Activated naive CD8-positive, alpha-beta T cell treated with anti-CD3 and anti-CD28 coated beads, Interleukin-2, amount 50 U/mL, for 24 hours (primary cell): ENCODE data around the gene CENPN.

ENCODE experiments used
- ATAC-seq: fragments of 150-1000 bp; cut with Tn5 transposase; one replicate; pipeline ENCODE4 v1.10.0; 2021
- DNase-seq: peaks from one replicate; pipeline ENCODE4 v3.0.0; 2021
- H3K27ac Mint-ChIP-seq: one replicate; pipeline ENCODE4 v1.8.0; 2021; ENCODE audit warnings: mild to moderate bottlenecking, mixed read lengths
- H3K27me3 Mint-ChIP-seq: one replicate; pipeline ENCODE4 v1.8.0; 2021; ENCODE audit warnings: mixed read lengths
- H3K36me3 Mint-ChIP-seq: one replicate; pipeline ENCODE4 v1.8.0; 2021; ENCODE audit warnings: low read depth, mixed read lengths
- H3K4me1 Mint-ChIP-seq: one replicate; pipeline ENCODE4 v1.8.0; 2021; ENCODE audit warnings: mixed read lengths
- H3K4me3 Mint-ChIP-seq: one replicate; pipeline ENCODE4 v1.8.0; 2021; ENCODE audit warnings: mild to moderate bottlenecking, moderate library complexity, mixed read lengths
- H3K9me3 Mint-ChIP-seq: one replicate; pipeline ENCODE4 v1.8.0; 2021; ENCODE audit warnings: mixed read lengths

The CENPN gene, protein sequence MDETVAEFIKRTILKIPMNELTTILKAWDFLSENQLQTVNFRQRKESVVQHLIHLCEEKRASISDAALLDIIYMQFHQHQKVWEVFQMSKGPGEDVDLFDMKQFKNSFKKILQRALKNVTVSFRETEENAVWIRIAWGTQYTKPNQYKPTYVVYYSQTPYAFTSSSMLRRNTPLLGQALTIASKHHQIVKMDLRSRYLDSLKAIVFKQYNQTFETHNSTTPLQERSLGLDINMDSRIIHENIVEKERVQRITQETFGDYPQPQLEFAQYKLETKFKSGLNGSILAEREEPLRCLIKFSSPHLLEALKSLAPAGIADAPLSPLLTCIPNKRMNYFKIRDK

DNA sequence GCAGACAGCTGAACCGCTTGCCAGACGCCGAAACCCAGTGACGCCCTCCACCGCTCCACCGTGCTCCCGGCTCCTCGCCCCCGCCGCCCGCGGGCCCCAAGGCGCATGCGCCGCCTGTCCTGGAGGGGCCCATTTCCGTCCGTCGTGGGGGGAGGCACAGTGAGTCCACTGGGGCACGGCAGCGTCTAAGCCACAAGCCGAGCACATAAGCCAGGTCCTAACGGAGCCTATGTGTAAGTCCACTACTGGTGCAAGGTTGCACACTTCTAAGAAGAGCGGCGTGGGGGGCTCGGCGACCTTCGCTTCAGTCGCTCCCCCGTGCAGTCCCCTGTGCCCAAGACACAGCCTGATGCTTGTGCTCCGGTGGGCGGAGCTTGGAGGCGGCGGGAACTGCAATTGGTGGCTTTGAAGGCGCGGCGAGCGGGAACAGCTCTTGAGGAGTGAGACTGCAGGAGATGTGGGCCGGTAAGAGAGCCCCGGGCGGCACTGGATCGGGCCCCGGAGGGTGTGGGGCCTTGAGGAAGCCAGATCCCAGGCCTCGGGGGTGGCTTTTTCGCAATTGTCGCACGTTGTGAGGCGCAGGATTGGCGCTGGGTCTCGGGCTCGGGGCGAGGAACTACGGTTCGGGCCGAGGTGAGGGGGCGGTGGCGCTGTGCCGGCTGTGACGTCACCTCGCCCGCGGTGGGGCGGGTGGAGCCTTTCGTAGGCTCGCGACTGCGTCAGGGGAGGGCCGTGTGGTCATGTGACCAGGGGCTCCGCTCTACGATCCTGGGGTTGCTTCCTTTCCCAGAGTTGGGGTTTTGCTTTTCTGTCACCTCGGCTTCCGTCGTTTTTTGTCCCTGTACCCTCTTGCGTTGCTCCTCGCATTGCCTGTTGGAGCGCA lies at the start of gene CENPN, which contains the start of gene CMC2:
TSS of gene CENPN (plus strand) at position 402 of the 883 bp plus-strand sequence. CDS start 4,726 bp downstream, outside the sequence.
TSS of gene CMC2 (minus strand) at position 73 of the 883 bp plus-strand sequence. CDS start 9,491 bp downstream, outside the sequence.
- Mint-ChIP-seq H3K4me1 (peaks cover 59% of the 10 kb centered on the region), H3K36me3 (peaks cover 29% of the 10 kb centered on the region), H3K4me3 (peak within 1 kb of the TSS; percentile 98), H3K9me3 (no peaks in the 10 kb centered on the region), H3K27ac (peak within 1 kb of the TSS; percentile 100), H3K27me3 (peaks cover 7% of the 10 kb centered on the region)
- DNase-seq (peak; percentile 94), ATAC-seq (peak; percentile 84)

DNA sequence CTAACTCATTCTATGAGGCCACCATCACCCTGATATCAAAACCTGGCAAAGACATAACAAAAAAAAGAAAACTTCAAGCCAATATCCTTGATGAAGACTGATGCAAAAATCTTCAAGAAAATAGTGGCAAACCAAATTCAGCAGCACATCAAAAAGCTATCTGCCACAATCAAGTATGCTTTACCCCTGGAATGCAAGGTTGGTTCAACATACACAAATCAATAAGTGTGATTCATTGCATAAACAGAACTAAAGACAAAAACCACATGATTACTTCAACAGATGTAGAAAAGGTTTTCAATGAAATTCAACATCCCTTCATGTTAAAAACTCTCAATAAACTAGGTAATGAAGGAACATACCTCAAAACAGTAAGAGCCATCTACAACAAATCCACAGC lies 48.7 kb upstream of the CENPN start:
- H3K27me3 Mint-ChIP-seq, result no peaks in the 10 kb centered on the region
- peaks cover 21% of the 10 kb centered on the region for H3K36me3 Mint-ChIP-seq
- H3K4me1 Mint-ChIP-seq, result no peaks in the 10 kb centered on the region
- peaks cover 48% of the 10 kb centered on the region for H3K9me3 Mint-ChIP-seq
- no peak overlapping the region for H3K27ac Mint-ChIP-seq
- ATAC-seq (no peak), DNase-seq (no peak)
- no peak overlapping the region for H3K4me3 Mint-ChIP-seq

DNA sequence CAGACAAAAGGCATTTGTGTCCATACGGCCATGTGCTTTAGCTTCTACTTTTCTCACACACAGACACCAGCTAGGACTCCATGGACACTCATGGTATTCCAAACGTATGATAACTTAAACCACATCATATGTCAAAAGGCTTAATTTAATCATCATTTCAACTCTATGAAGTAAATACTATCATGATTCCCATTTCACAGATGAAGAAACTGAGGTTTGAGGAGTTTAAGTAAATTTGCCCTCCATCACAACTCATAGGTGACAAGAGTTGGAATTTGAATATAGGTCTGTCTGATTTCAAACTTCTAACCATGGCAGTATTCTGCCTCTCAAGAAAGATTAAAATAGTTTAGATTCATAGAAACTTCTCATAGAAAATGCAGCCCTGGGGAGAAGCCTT lies 44.1 kb upstream of the CENPN start:
- H3K4me1 Mint-ChIP-seq, result peaks cover 2% of the 10 kb centered on the region

DNA sequence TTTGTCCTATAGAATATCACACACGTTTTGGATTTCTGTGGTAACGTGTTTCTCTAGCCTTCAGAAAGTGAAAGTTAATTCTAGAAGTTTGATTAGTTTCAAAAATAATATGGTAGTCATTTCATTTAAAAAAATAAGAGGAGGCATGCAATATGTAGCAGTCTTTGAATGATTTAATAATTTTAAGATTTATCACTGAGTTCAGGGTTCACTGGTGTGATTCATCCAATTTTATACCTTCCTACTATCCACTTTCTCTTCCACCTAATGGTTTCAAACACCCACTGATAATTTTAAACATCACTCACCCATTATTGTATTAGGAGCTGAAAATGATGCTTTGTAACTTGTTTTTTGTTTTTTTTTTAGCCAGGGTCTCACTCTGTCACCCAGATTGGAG lies 42.7 kb upstream of the CENPN start:
- Mint-ChIP-seq H3K27me3 (no peaks in the 10 kb centered on the region), H3K36me3 (peaks cover 8% of the 10 kb centered on the region), H3K9me3 (peaks cover 15% of the 10 kb centered on the region), H3K4me1 (peaks cover 2% of the 10 kb centered on the region), H3K4me3 (no peak overlapping the region), H3K27ac (no peak overlapping the region)
- DNase-seq, result no peak
- no peak for ATAC-seq

More for the DNA sequence above, 44.1 kb upstream of the CENPN start:
- H3K36me3 Mint-ChIP-seq, result peaks cover 9% of the 10 kb centered on the region
- ATAC-seq, result no peak
- peaks cover 29% of the 10 kb centered on the region for H3K9me3 Mint-ChIP-seq
- no peak for DNase-seq
- no peak overlapping the region for H3K4me3 Mint-ChIP-seq
- H3K27me3 Mint-ChIP-seq, result no peaks in the 10 kb centered on the region
- H3K27ac Mint-ChIP-seq, result no peak overlapping the region

DNA sequence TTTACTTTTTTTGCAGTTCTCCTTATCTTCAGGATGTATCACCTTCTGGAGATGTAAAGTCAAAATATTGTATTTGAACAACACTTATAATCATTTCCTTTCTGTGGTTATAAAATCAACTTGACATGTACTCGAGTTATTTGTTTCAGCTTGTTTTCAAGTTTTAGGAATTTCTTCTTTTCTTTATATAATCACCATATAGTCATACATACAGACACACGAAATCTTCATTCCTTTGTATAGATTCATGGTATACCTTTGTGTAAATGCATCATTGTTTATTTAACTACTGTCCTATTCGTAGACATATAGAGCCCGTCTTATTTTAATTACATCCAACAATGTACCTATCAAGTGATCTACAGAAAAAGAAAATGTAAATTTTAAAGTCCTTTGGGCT lies 40.4 kb upstream of the CENPN start:
- Mint-ChIP-seq H3K27me3 (no peaks in the 10 kb centered on the region), H3K4me3 (no peak overlapping the region), H3K36me3 (peaks cover 14% of the 10 kb centered on the region), H3K4me1 (peaks cover 2% of the 10 kb centered on the region), H3K27ac (no peak overlapping the region), H3K9me3 (no peaks in the 10 kb centered on the region)
- no peak for DNase-seq
- no peak for ATAC-seq

DNA sequence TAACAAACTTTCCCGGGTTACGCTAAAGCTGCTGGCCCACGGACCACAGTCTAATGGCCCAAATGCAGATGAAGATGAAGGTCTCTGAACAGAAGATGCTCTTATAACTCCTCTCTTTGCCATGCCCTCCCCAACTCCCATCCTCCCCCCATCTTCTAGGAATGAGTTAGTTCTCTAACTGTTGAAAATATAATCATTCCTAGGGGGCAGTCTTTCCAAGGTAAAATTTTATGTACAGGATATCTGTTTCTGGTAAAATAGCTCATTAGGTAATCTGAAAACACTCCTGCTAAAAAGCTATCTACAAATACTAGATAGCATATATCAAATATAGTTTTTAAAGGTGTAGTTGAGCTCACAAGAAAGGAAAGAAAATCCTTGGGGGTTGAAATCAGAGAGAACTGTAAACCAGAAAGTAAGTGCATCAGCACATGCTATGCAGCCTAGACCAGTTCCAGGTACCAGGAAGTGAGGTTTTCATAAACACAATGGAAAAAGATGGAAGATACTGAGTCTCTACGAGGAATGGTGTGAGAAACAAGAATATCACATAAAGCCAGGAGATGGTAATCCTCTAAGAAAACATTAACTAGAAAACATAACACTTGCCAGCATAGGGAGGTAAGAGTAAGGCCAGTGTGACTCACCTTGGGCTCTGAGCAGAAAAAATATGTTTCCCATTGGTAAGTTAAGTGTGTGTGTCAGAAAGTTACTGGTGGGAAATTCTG lies 38.5 kb upstream of the CENPN start:
- no peak for ATAC-seq
- Mint-ChIP-seq H3K4me1 (peaks cover 2% of the 10 kb centered on the region), H3K27ac (no peak overlapping the region), H3K36me3 (peaks cover 14% of the 10 kb centered on the region), H3K4me3 (no peak overlapping the region), H3K9me3 (no peaks in the 10 kb centered on the region), H3K27me3 (no peaks in the 10 kb centered on the region)
- DNase-seq, result no peak

DNA sequence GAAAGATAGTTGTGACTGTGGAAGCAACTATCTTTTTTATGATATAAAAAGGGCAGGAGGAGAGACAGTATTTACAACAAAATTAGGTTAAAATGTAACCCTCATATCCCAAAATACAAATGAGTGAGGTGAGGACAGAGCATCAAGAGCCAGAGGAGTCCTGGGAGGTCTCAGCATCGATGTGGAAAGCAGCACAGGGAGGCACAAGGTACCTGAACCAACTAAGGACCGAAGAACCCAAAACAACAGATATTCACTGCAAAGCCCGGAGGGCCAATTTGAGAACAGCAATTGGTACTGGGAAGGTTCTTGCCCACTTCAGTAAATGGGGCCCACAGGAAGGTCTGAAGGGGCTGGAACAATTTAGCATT lies 37.9 kb upstream of the CENPN start:
- ATAC-seq (no peak), DNase-seq (no peak)
- no peak overlapping the region for H3K4me3 Mint-ChIP-seq
- peaks cover 2% of the 10 kb centered on the region for H3K4me1 Mint-ChIP-seq
- no peak overlapping the region for H3K27ac Mint-ChIP-seq
- peaks cover 16% of the 10 kb centered on the region for H3K36me3 Mint-ChIP-seq
- H3K9me3 Mint-ChIP-seq, result no peaks in the 10 kb centered on the region
- H3K27me3 Mint-ChIP-seq, result no peaks in the 10 kb centered on the region

DNA sequence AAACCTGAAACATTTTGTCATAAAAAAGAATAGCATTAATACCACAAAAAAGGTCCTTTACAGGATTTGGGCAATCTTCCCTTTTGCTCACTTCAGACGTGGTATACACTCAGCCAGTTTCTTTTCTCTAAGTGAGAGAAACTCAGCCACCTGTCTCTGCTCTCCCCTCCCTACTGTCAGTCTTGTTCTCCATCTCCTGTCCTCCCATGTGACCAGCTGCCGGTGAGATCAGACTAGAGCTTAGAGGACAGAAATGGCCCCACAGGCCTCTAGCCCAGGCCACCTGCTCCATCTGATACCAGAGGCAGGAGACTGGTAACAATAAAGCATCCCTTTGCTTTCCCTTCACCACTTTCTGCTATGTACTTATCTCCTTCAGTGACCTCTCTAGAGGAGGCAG lies 35.2 kb upstream of the CENPN start:
- Mint-ChIP-seq H3K27ac (peak overlapping the region; percentile 25), H3K9me3 (no peaks in the 10 kb centered on the region), H3K4me3 (no peak overlapping the region), H3K4me1 (no peaks in the 10 kb centered on the region), H3K36me3 (peaks cover 27% of the 10 kb centered on the region), H3K27me3 (no peaks in the 10 kb centered on the region)
- no peak for ATAC-seq
- DNase-seq, result no peak

DNA sequence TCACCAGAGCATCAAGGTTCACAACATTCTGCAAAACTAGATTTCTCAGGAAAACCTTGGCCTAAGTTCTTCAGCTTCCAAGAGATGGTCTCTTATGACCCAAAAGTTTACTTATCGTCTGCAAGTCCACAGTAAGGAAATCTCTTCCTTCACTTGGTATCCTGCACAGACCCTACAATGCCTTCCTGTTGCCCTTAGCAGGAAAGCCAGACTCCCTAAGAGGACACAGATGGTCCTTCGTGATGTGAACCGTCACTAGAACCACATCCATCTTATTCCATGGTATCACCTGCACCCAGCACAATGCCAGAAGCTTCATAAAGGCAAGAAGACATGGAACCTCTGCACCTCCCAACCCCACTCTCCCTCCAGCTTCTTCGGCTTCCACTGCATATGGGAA lies 34.4 kb upstream of the CENPN start:
- ATAC-seq, result no peak
- H3K9me3 Mint-ChIP-seq, result no peaks in the 10 kb centered on the region
- H3K36me3 Mint-ChIP-seq, result peaks cover 27% of the 10 kb centered on the region
- H3K27ac Mint-ChIP-seq, result no peak overlapping the region
- DNase-seq, result no peak
- H3K4me3 Mint-ChIP-seq, result no peak overlapping the region
- no peaks in the 10 kb centered on the region for H3K27me3 Mint-ChIP-seq
- no peaks in the 10 kb centered on the region for H3K4me1 Mint-ChIP-seq

DNA sequence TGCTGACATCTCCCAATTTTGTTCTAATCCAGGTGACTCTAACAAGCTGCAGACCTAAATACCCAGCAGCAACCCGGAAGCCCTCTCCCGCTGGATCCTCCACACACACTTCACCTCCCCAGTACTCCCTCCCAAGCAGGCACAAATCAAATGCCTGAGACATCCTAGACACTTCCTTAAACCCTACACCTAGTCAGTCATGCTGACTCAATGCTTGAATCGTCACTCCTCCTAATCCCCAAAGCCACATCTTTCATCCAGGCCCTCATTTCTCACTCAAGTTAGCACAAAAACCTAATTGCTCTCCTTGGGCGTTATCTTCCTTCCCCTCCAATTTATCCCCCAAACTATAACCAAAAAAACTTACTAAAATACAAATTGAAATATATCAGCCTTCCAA lies 33.0 kb upstream of the CENPN start:
- no peak overlapping the region for H3K27ac Mint-ChIP-seq
- peaks cover 26% of the 10 kb centered on the region for H3K36me3 Mint-ChIP-seq
- H3K4me3 Mint-ChIP-seq, result no peak overlapping the region
- DNase-seq (no peak), ATAC-seq (no peak)
- no peaks in the 10 kb centered on the region for H3K27me3 Mint-ChIP-seq
- H3K4me1 Mint-ChIP-seq, result no peaks in the 10 kb centered on the region
- no peaks in the 10 kb centered on the region for H3K9me3 Mint-ChIP-seq

DNA sequence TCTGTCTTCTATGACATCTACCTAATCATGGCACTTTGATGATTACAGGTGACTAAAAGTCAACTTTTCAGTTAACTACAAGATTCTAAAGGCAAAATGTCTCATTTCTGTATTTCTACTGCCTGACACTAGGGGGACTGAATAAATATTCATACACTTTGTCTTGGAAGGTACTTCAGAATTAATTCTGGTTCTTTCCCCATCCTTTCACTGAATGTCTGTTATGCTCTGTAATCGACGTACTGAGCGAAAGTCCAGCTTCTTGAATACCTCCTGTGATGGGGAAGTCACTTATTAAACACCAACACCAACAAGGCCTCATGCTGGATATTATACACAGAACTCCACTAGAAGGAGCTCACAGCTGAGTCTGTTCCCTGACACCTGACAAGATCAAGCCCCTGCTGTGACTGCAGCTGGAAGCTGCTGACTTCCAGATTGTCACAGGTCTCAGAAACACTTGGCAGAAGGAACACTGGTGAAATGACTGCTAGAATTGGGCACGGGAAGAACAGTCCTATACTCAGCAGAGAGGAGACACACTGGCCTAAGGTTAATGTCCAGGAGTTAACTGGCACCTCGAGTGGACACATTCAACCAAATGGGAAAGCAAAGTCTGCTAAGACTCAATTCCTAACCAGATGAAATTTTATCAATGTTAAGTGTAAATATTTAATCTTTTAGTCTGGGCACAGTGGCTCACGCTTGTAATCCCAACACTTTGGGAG lies 32.2 kb upstream of the CENPN start:
- no peaks in the 10 kb centered on the region for H3K4me1 Mint-ChIP-seq
- H3K9me3 Mint-ChIP-seq, result no peaks in the 10 kb centered on the region
- H3K27ac Mint-ChIP-seq, result no peak overlapping the region
- no peak for DNase-seq
- H3K36me3 Mint-ChIP-seq, result peaks cover 22% of the 10 kb centered on the region
- no peaks in the 10 kb centered on the region for H3K27me3 Mint-ChIP-seq
- no peak overlapping the region for H3K4me3 Mint-ChIP-seq
- ATAC-seq, result no peak

DNA sequence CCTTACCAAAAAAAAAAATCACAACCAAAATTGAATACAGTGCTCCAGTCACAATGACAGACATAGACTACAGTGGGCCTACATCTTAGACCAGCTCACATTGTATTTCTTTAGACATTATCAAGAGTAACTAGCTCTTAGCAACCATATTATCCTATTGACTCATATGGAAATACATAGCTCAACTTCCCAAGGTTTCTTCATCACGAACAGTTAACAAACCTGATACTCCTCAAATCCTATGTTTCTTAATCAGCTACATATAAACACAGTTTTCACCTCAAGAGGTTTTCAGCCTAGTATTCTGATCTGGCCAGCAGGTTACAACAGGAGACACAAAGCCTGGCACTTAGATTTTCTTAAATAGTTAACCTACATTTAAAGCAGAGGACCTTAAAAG lies 30.1 kb upstream of the CENPN start:
- no peak overlapping the region for H3K27ac Mint-ChIP-seq
- no peak overlapping the region for H3K4me3 Mint-ChIP-seq
- H3K27me3 Mint-ChIP-seq, result no peaks in the 10 kb centered on the region
- ATAC-seq (no peak), DNase-seq (no peak)
- H3K36me3 Mint-ChIP-seq, result peaks cover 30% of the 10 kb centered on the region
- H3K4me1 Mint-ChIP-seq, result peaks cover 2% of the 10 kb centered on the region
- no peaks in the 10 kb centered on the region for H3K9me3 Mint-ChIP-seq

DNA sequence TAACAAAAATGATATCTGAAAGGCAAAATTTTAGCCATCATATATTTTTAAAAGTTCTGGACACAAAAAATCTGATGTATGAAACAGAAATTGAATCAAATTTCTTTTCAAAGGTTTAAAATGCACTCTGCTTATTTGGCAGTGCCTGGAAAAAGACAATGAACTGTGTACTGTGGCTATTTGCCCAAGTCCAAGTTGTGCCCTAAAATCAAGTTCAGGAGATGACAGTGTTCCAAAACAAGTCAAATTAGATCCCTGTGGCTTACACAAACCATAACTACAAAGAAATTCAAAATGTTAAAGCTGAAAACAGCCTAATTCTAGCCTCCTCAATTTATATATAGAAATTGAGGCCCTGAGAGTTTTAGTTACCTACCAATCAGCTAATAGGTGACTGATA lies 25.9 kb upstream of the CENPN start:
- H3K36me3 Mint-ChIP-seq, result peaks cover 25% of the 10 kb centered on the region
- no peak overlapping the region for H3K4me3 Mint-ChIP-seq
- no peak overlapping the region for H3K27ac Mint-ChIP-seq
- no peak for ATAC-seq
- DNase-seq, result no peak
- peaks cover 2% of the 10 kb centered on the region for H3K4me1 Mint-ChIP-seq
- H3K9me3 Mint-ChIP-seq, result no peaks in the 10 kb centered on the region
- H3K27me3 Mint-ChIP-seq, result no peaks in the 10 kb centered on the region

DNA sequence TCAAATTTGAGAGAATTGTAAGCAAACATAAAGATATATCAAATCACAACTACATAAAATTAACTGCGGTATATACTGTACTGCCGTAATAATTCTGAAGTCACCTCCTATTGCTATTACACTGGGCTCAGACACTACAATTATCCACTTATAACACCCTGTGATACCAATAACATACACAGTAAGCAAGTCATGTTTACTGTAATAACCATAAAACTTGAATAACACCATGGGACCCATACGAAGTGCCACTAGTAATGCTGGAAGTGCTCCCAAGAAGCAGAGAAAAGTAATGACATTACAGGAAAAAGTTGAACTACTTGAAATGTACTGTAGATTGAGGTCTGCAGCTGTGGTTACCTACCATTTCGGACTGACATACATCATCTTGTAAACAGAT lies 24.4 kb upstream of the CENPN start:
- no peak overlapping the region for H3K4me3 Mint-ChIP-seq
- H3K4me1 Mint-ChIP-seq, result peaks cover 13% of the 10 kb centered on the region
- no peaks in the 10 kb centered on the region for H3K27me3 Mint-ChIP-seq
- ATAC-seq, result no peak
- H3K9me3 Mint-ChIP-seq, result no peaks in the 10 kb centered on the region
- H3K36me3 Mint-ChIP-seq, result peaks cover 27% of the 10 kb centered on the region
- DNase-seq, result no peak
- no peak overlapping the region for H3K27ac Mint-ChIP-seq
